B cell (primary cell): ENCODE data around the gene CYB5B.

Source experiments
- EZH2 ChIP-seq: IDR thresholded peaks from 2 replicates; pipeline ENCODE4 v1.6.1; 2012; ENCODE audit warnings: borderline replicate concordance, low read depth, mild to moderate bottlenecking, moderate library complexity, low read length; ENCODE audit not compliant: insufficient read depth, poor library complexity, severe bottlenecking
- TF ChIP-seq, protein P1 (sequence below): fragments of 200-600 bp; IDR thresholded peaks from one replicate; pipeline ENCODE4 v1.8.0; 2022; ENCODE audit warnings: antibody characterized with exemption, mild to moderate bottlenecking

DNA sequence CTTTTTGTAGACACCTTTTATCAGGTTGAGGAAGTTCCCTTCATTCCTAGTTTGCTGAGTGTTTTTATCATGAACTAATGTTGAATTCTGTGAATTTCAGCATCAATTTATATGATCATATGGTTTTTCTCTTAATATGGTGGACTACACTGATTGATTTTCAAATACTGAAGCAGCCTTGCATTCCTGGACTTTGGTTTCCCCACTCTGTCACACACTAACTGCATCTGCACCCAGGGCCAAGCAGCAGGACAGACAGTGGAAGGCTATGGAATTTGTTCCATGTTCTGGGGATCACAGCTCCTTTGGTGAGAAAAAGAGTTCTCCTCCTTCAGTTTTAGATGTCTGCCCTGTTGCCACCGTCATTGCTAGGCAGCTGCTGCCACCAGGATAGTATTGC, 46.4 kb upstream of the CYB5B start:
- TF ChIP-seq, protein P1, sequence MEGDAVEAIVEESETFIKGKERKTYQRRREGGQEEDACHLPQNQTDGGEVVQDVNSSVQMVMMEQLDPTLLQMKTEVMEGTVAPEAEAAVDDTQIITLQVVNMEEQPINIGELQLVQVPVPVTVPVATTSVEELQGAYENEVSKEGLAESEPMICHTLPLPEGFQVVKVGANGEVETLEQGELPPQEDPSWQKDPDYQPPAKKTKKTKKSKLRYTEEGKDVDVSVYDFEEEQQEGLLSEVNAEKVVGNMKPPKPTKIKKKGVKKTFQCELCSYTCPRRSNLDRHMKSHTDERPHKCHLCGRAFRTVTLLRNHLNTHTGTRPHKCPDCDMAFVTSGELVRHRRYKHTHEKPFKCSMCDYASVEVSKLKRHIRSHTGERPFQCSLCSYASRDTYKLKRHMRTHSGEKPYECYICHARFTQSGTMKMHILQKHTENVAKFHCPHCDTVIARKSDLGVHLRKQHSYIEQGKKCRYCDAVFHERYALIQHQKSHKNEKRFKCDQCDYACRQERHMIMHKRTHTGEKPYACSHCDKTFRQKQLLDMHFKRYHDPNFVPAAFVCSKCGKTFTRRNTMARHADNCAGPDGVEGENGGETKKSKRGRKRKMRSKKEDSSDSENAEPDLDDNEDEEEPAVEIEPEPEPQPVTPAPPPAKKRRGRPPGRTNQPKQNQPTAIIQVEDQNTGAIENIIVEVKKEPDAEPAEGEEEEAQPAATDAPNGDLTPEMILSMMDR, result no peak
- TF ChIP-seq EZH2, result no peak
